Endodermal cell (in vitro differentiated cells): ENCODE results near the gene RASGRF1. TPM values are rescaled to one million over a fixed set of nuclear protein-coding genes. Genes with fewer than 3 reads are reported as not detected.

Experiments
- DNase-seq: peaks from one replicate; pipeline ENCODE4 v3.0.0-alpha.2; 2017
- H3K27ac ChIP-seq: 2 replicates; pipeline ENCODE4 v1.5.1; 2013; ENCODE audit warnings: mild to moderate bottlenecking, low read depth, low read length, moderate library complexity
- H3K27me3 ChIP-seq: 2 replicates; pipeline ENCODE4 v1.6.1; 2013; ENCODE audit warnings: mild to moderate bottlenecking, low read length, moderate library complexity; ENCODE audit not compliant: insufficient read depth, control insufficient read depth, poor library complexity, severe bottlenecking
- H3K36me3 ChIP-seq: 2 replicates; pipeline ENCODE4 v1.7.0; 2013; ENCODE audit warnings: mild to moderate bottlenecking, low read length, moderate library complexity; ENCODE audit not compliant: control insufficient read depth, insufficient read depth
- H3K4me1 ChIP-seq: one replicate; pipeline ENCODE4 v1.7.0; 2013; ENCODE audit warnings: low read length; ENCODE audit not compliant: control insufficient read depth, insufficient read depth
- H3K4me3 ChIP-seq: 2 replicates; pipeline ENCODE4 v1.5.1; 2013; ENCODE audit warnings: mild to moderate bottlenecking, low read length, moderate library complexity
- H3K9ac ChIP-seq: 2 replicates; pipeline ENCODE4 v1.6.1; 2013; ENCODE audit warnings: mild to moderate bottlenecking, low read length, moderate library complexity; ENCODE audit not compliant: poor library complexity, severe bottlenecking; ENCODE audit errors: extremely low read depth
- H3K9me3 ChIP-seq: 2 replicates; pipeline ENCODE4 v1.6.1; 2013; ENCODE audit warnings: mild to moderate bottlenecking, low read length, moderate library complexity; ENCODE audit not compliant: control insufficient read depth
- H3K27ac Mint-ChIP-seq: 2 replicates; pipeline ENCODE4 v1.8.0; 2020; ENCODE audit warnings: mixed read lengths
- H3K27me3 Mint-ChIP-seq: 2 replicates; pipeline ENCODE4 v1.8.0; 2021; ENCODE audit warnings: mild to moderate bottlenecking, mixed read lengths; ENCODE audit not compliant: insufficient read depth
- H3K36me3 Mint-ChIP-seq: 2 replicates; pipeline ENCODE4 v1.8.0; 2020; ENCODE audit warnings: low read depth, mixed read lengths
- H3K4me1 Mint-ChIP-seq: 2 replicates; pipeline ENCODE4 v1.8.0; 2020; ENCODE audit warnings: mixed read lengths
- H3K4me3 Mint-ChIP-seq: 2 replicates; pipeline ENCODE4 v1.8.0; 2020; ENCODE audit warnings: mild to moderate bottlenecking, moderate library complexity, mixed read lengths
- H3K9me3 Mint-ChIP-seq: 2 replicates; pipeline ENCODE4 v1.8.0; 2020; ENCODE audit warnings: mild to moderate bottlenecking, mixed read lengths
- WGBS, 2 experiments: methylation state at CpG; one replicate each; pipeline versions ENCODE4 v1.1.5 to v1.1.7; 2013; ENCODE audit warnings: missing lambda C conversion rate in 2 of 2, mixed read lengths in 1 of 2; ENCODE audit not compliant: insufficient coverage in 1 of 2, insufficient read length in 1 of 2; 5-methylcytosine and 5-hydroxymethylcytosine counted together
- total RNA-seq, 2 donors: library from RNA; stranded (reverse); fragmentation: NEBNext Ultra II Directional in 1 of 2; extraction: Animal tissue kit (Norgen Biotek cat#: 25700) in 1 of 2; gene quantifications; 2 replicates in 1 of 2; 3 replicates in 1 of 2; pipeline ENCODE4 v1.2.1, GENCODE V29; 2021
- TF ChIP-seq, protein P1 (sequence below): fragments of 200-600 bp; sonication (generic); conservative IDR thresholded peaks from 2 replicates; pipeline ENCODE4 v1.5.0; 2021; ENCODE audit warnings: antibody characterized with exemption, mild to moderate bottlenecking

The RASGRF1 gene
- total RNA-seq, 2 donors from 2014 or later: 0.20 TPM; not detected in 1

DNA sequence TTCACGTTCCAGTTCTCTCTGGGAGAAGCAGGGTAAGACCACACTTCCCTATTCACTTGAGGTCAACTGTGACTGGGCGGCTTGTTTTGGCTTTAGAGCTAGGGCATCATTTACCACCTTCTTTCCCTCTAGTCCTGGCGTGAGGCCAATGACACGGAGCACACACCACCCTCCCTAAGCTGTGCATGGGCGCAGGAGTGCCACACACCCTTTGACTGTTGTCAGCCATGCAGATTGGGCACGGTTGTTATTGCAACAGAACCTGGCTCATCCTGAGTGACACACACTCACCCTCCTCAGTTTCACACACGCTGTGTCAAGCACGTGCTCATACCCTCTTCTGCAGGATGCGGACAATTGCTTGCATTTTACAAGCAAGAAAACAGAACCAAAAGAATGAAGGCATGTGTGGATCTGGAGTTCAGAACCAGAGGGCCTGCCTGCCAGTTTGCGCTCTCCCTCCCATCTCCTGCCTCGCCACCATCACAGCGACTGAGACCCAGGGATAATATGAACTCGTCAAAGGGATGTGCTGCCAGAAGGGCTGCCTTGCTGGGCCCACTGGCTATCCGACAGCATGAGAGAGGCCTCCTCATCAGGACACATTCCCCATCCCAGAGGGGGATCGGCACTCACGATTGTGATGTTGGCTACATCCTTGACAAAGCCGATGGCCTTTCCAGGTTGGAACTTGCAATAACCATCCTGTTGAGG is 163.3 kb downstream of the RASGRF1 start:
- Mint-ChIP-seq H3K4me3 (no peak overlapping the region), H3K9me3 (no peaks in the 10 kb centered on the region), H3K27ac (no peak overlapping the region), H3K36me3 (peaks cover 40% of the 10 kb centered on the region), H3K4me1 (no peaks in the 10 kb centered on the region), H3K27me3 (no peaks in the 10 kb centered on the region)
- Histone ChIP-seq H3K36me3 (peaks cover 34% of the 10 kb centered on the region), H3K27me3 (no peaks in the 10 kb centered on the region), H3K9ac (no peak overlapping the region), H3K4me1 (no peaks in the 10 kb centered on the region), H3K9me3 (no peaks in the 10 kb centered on the region), H3K4me3 (no peak overlapping the region), H3K27ac (no peak overlapping the region)
- DNase-seq: peak; percentile 38
- TF ChIP-seq, protein P1, sequence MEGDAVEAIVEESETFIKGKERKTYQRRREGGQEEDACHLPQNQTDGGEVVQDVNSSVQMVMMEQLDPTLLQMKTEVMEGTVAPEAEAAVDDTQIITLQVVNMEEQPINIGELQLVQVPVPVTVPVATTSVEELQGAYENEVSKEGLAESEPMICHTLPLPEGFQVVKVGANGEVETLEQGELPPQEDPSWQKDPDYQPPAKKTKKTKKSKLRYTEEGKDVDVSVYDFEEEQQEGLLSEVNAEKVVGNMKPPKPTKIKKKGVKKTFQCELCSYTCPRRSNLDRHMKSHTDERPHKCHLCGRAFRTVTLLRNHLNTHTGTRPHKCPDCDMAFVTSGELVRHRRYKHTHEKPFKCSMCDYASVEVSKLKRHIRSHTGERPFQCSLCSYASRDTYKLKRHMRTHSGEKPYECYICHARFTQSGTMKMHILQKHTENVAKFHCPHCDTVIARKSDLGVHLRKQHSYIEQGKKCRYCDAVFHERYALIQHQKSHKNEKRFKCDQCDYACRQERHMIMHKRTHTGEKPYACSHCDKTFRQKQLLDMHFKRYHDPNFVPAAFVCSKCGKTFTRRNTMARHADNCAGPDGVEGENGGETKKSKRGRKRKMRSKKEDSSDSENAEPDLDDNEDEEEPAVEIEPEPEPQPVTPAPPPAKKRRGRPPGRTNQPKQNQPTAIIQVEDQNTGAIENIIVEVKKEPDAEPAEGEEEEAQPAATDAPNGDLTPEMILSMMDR: no peak
- WGBS, 2 experiments: 92 to 94% methylated on average over 17 of the region's 17 CpGs

DNA sequence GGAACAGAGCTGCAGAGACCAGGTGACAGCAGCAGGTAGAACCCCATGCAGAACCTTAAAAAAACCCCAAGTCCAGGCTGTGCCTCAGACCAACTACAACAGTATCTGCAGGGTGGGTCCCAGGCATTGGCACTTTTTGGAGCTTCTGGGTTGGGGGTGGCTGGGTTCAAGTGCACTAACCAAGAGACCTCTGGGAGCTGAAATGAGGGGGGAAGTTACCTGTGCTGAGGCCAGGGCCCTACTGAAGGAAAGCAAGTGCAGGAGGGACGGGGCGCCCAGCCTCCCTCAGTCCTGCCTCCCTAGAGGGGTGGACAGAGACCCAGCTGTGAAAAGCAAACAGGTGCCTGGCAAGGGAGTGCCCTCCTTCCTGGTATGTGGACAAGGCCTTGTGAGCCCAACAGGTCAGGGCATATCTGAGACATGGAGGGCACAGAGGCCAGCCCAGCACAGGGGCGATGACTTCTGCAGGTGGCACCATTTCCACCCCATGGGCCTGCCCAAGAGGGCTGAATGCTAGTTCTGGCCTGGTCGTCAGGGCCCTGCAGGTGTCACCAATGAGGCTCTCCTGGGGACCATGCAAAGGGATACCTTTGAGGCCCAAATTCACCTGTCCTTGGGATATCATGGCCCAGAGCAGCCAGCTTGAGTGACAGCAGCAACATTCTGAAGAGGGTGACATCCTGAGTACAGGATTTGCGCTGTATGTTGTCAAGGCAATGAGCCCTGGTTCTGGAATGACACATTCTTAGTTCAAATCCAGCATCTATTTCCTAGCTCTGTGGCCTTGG is 164.4 kb downstream of the RASGRF1 start:
- 89 to 92% methylated on average over 4 to 5 of the region's 5 CpGs for WGBS, 2 experiments
- Histone ChIP-seq H3K9me3 (no peaks in the 10 kb centered on the region), H3K4me1 (no peaks in the 10 kb centered on the region), H3K36me3 (peaks cover 45% of the 10 kb centered on the region), H3K4me3 (no peak overlapping the region), H3K27ac (no peak overlapping the region), H3K27me3 (no peaks in the 10 kb centered on the region), H3K9ac (no peak overlapping the region)
- H3K9me3 Mint-ChIP-seq: no peaks in the 10 kb centered on the region
- TF ChIP-seq, protein P1: peak; percentile 44
- H3K4me3 Mint-ChIP-seq: no peak overlapping the region
- peak; percentile 62 for DNase-seq
- H3K36me3 Mint-ChIP-seq: peaks cover 50% of the 10 kb centered on the region
- no peaks in the 10 kb centered on the region for H3K27me3 Mint-ChIP-seq
- H3K4me1 Mint-ChIP-seq: no peaks in the 10 kb centered on the region
- no peak overlapping the region for H3K27ac Mint-ChIP-seq

DNA sequence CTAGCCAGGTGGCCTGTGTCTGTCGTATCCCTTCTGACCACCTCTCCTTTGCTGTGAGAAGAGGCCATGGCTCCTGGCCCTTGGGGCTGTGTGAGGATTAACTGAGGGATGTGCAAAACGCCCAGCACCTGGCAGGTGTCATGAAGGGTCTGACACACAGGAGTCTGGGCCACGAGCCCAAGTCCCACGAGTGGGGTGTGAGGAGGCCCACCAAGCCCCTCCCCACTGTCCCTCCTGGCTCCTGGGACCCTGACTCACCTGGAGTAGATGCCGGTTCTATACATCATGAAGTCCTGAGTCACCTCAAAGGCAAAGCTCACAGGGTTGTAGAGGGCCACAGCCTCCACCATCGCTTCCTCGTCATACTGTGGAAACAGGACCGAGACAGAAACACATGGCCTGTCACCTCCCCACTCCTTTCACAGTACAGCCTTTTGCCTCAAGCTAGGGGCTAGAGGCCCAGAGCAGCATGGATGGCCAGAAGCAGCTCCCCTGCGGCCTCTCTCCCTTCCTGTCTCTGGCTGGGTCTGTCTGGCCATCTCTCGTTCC is 165.4 kb downstream of the RASGRF1 start:
- Mint-ChIP-seq H3K27ac (peak overlapping the region; percentile 64), H3K27me3 (no peaks in the 10 kb centered on the region), H3K9me3 (no peaks in the 10 kb centered on the region), H3K4me3 (no peak overlapping the region), H3K36me3 (peaks cover 53% of the 10 kb centered on the region), H3K4me1 (no peaks in the 10 kb centered on the region)
- peaks cover 48% of the 10 kb centered on the region for H3K36me3 ChIP-seq
- TF ChIP-seq, protein P1: no peak
- H3K27ac ChIP-seq: no peak overlapping the region
- no peaks in the 10 kb centered on the region for H3K4me1 ChIP-seq
- WGBS, 2 experiments: 84 to 95% methylated on average over 6 to 10 of the region's 10 CpGs
- no peak overlapping the region for H3K9ac ChIP-seq
- H3K4me3 ChIP-seq: no peak overlapping the region
- DNase-seq: peak; percentile 40
- H3K27me3 ChIP-seq: no peaks in the 10 kb centered on the region
- no peaks in the 10 kb centered on the region for H3K9me3 ChIP-seq
